ENCODE measurements around the gene CACTIN. TPM values are rescaled to one million over a fixed set of nuclear protein-coding genes. Genes with fewer than 3 reads are reported as not detected.

CACTIN gene
- total and polyA plus RNA-seq, 2 of the 8 experiments (the other 6 are each of a cell fraction or from before 2014, with no cell fraction given) = 25.8 to 29.9 TPM

GRCh38 chr19:3660493-3661219 lies 34.1 kb upstream of the CACTIN start:
- no peak overlapping the region for H3K56ac ChIP-seq (replicated peaks; ENCODE audit: insufficient read length, low read depth, low read length)

More at GRCh38 chr19:3660493-3661219, 34.1 kb upstream of the CACTIN start:
- no peak overlapping the region for H2BK15ac ChIP-seq (ENCODE audit: low read length)
- whole genome bisulfite sequencing, 2 experiments (ENCODE audit: extremely low coverage in 1 of 2, insufficient coverage in 1 of 2, insufficient read length in 1 of 2, insufficient replicate concordance in 2 of 2, low coverage in 1 of 2, low lambda C conversion rate in 2 of 2, missing lambda C conversion rate in 1 of 2) = 94% methylated on average over 21 of the region's 23 CpGs; no CpG with 5 or more reads in 1 of the 2 experiments
- CTCF ChIA-PET (ENCODE audit: partially characterized antibody) = interaction anchor here (0.8 to 2.1 kb wide), 8 partner anchors 10 to 116 kb away, joined by 3 to 6 read pairs (median 4); partner anchors contain the start of gene TJP3
- no peak overlapping the region for H3K18ac ChIP-seq (ENCODE audit: extremely low read depth, low read length)
- no peak overlapping the region for H2BK20ac ChIP-seq (ENCODE audit: low read length)
- H4K8ac ChIP-seq (ENCODE audit: extremely low read depth, insufficient read depth, low read length) = no peak overlapping the region
- no peak overlapping the region for H2BK120ac ChIP-seq (replicated peaks; ENCODE audit: low read depth, low read length)
- no peaks in the 10 kb centered on the region for H3K23me2 ChIP-seq (ENCODE audit: low read depth, low read length)
- no peaks in the 10 kb centered on the region; a peak in 1 of 7 replicates for H3K4me1 ChIP-seq (replicated peaks in 1 of 4; ENCODE audit: control insufficient read depth in 3 of 4, insufficient read depth in 4 of 4, low read length in 3 of 4)
- no peak overlapping the region for H3K14ac ChIP-seq (ENCODE audit: insufficient read length)
- H3K27ac ChIP-seq (ENCODE audit: low read depth, low read length) = no peak overlapping the region
- H2AFZ ChIP-seq (ENCODE audit: low read length) = no peak overlapping the region
- H3K27me3 ChIP-seq (replicated peaks in 1 of 4; ENCODE audit: control insufficient read depth in 3 of 4, extremely low read depth in 1 of 4, insufficient read depth in 3 of 4, low read length in 3 of 4) = no peaks in the 10 kb centered on the region
- POLR2A ChIA-PET (ENCODE audit: partially characterized antibody) = interaction anchor here (0.9 to 1.8 kb wide), 5 partner anchors 8 to 25 kb away, joined by 3 to 5 read pairs (median 4); no protein-coding TSS in a partner anchor
- no peak overlapping the region for H4K91ac ChIP-seq (replicated peaks; ENCODE audit: insufficient read length, low read length)
- FAIRE-seq = no peak
- DNase-seq (ENCODE audit: low read depth in 1 of 2, low spot score in 2 of 2) = no peak
- no peak overlapping the region for H3K4me3 ChIP-seq (ENCODE audit: extremely low read depth in 1 of 4, insufficient read depth in 2 of 4, low read depth in 3 of 4, low read length in 4 of 4)
- H3K79me1 ChIP-seq (ENCODE audit: low read depth, low read length) = no peaks in the 10 kb centered on the region
- H3K79me2 ChIP-seq (ENCODE audit: control insufficient read depth in 1 of 2, insufficient read depth in 2 of 2, low read length in 2 of 2) = no peaks in the 10 kb centered on the region
- H3K9ac ChIP-seq (replicated peaks in 1 of 4; ENCODE audit: extremely low read depth in 1 of 4, low read depth in 3 of 4, low read length in 3 of 4) = no peak overlapping the region
- H3K4me2 ChIP-seq (ENCODE audit: insufficient read depth in 1 of 2, low read depth in 2 of 2, low read length in 2 of 2) = no peak overlapping the region
- no peak overlapping the region for H3K4ac ChIP-seq (replicated peaks; ENCODE audit: insufficient read length, low read depth, low read length)
- H3K23ac ChIP-seq (ENCODE audit: insufficient read length) = no peak overlapping the region
- H4K20me1 ChIP-seq (replicated peaks in 1 of 2; ENCODE audit: control insufficient read depth in 1 of 2, insufficient read depth in 2 of 2, low read length in 2 of 2) = peaks cover 0 to 27% of the 10 kb centered on the region in 2 experiments
- no peak for TF ChIP-seq BACH1 (IDR thresholded peaks at IDR 0.05; ENCODE audit: low read length)
- no peak for TF ChIP-seq KDM5A (IDR thresholded peaks at IDR 0.05; ENCODE audit: low read length)
- no peak for TF ChIP-seq SRF (IDR thresholded peaks at IDR 0.05; ENCODE audit: low read depth, low read length)
- no peak for TF ChIP-seq CBX8 (IDR thresholded peaks at IDR 0.05; ENCODE audit: borderline replicate concordance, low read depth, low read length)
- no peak for TF ChIP-seq KDM4A (IDR thresholded peaks at IDR 0.05; ENCODE audit: low read depth, low read length, severe bottlenecking)
- no peak for TF ChIP-seq POLR2AphosphoS5 (IDR thresholded peaks at IDR 0.05; ENCODE audit: low read depth, low read length)
- TF ChIP-seq RNF2 (IDR thresholded peaks at IDR 0.05; ENCODE audit: borderline replicate concordance, low read depth, low read length, missing control alignments, poor library complexity, severe bottlenecking) = no peak
- TF ChIP-seq SAP30 (IDR thresholded peaks at IDR 0.05; ENCODE audit: insufficient read depth, insufficient replicate concordance, low read length) = no peak
- TF ChIP-seq TCF12 (IDR thresholded peaks at IDR 0.05; ENCODE audit: low read depth, low read length) = no peak
- TF ChIP-seq ZNF274 (IDR thresholded peaks at IDR 0.05; ENCODE audit: borderline replicate concordance, extremely low read depth, low read length) = no peak
- TF ChIP-seq PHF8 (conservative IDR thresholded peaks at IDR 0.05; ENCODE audit: low read depth, low read length) = no peak
- TF ChIP-seq RBBP5 (IDR thresholded peaks at IDR 0.05; ENCODE audit: borderline replicate concordance, low read depth, low read length) = no peak
- peaks cover 0 to 13% (median 12%) of the 10 kb centered on the region in 4 experiments; a peak in 6 of 8 replicates for H3K36me3 ChIP-seq (ENCODE audit: control insufficient read depth in 2 of 4, insufficient read depth in 4 of 4, low read length in 3 of 4)
- no peak overlapping the region for H2BK12ac ChIP-seq (ENCODE audit: low read depth, low read length)
- H4K5ac ChIP-seq (ENCODE audit: insufficient read length, low read depth, low read length) = no peak overlapping the region
- no peaks in the 10 kb centered on the region for H3K9me3 ChIP-seq (ENCODE audit: insufficient read depth in 2 of 2, low read depth in 1 of 2, low read length in 1 of 2)
- H2BK5ac ChIP-seq (ENCODE audit: low read depth, low read length) = no peak overlapping the region; the same call in 1 of the 2 replicates
- no peak overlapping the region for H2AK5ac ChIP-seq (ENCODE audit: low read depth, low read length)
